ENCODE results near the gene TCHP.

TCHP gene

GRCh38 chr12:109966546-109966945 is 66.5 kb downstream of the TCHP start:
- DNase-seq: no peak

GRCh38 chr12:109967383-109968031 is 67.4 kb downstream of the TCHP start:
- no peak for DNase-seq

Data from suppressor macrophage treated with lipopolysaccharide for 1 hour (primary cell).